ENCODE data around the gene MIB2. TPM values are rescaled to one million over a fixed set of nuclear protein-coding genes. Genes with fewer than 3 reads are reported as not detected.

MIB2 gene
- total RNA-seq, 2 donors from 2014 or later = 42.7 to 83.5 TPM

- no peak for ATAC-seq (replicated peaks)
- H3K36me3 Mint-ChIP-seq (ENCODE audit: low read depth) = peaks cover under 1% of the 10 kb centered on the region
- no peaks in the 10 kb centered on the region for H3K4me1 Mint-ChIP-seq
- no peak overlapping the region for H3K27ac Mint-ChIP-seq
- no peaks in the 10 kb centered on the region for H3K27me3 Mint-ChIP-seq
- no peaks in the 10 kb centered on the region for H3K9me3 Mint-ChIP-seq
- H3K4me3 Mint-ChIP-seq = no peak overlapping the region
These were observed 9.4 kb downstream of the MIB2 start for GRCh38 chr1:1624443-1625403.

GRCh38 chr1:1625404-1625775, 10.1 kb downstream of the MIB2 start:
- no peak overlapping the region for H3K27ac Mint-ChIP-seq
- no peaks in the 10 kb centered on the region for H3K4me1 Mint-ChIP-seq
- H3K4me3 Mint-ChIP-seq = no peak overlapping the region
- no peak for ATAC-seq (replicated peaks)
- peaks cover 7% of the 10 kb centered on the region for H3K36me3 Mint-ChIP-seq (ENCODE audit: low read depth)
- H3K27me3 Mint-ChIP-seq = no peaks in the 10 kb centered on the region
- H3K9me3 Mint-ChIP-seq = no peaks in the 10 kb centered on the region

GRCh38 chr1:1625824-1626206, 10.5 kb downstream of the MIB2 start:
- H3K27ac Mint-ChIP-seq = no peak overlapping the region

GRCh38 chr1:1626207-1627141, 11.2 kb downstream of the MIB2 start:
- no peaks in the 10 kb centered on the region for H3K27me3 Mint-ChIP-seq

More at GRCh38 chr1:1625824-1626206, 10.5 kb downstream of the MIB2 start:
- H3K36me3 Mint-ChIP-seq (ENCODE audit: low read depth) = peaks cover 9% of the 10 kb centered on the region
- H3K9me3 Mint-ChIP-seq = no peaks in the 10 kb centered on the region
- no peaks in the 10 kb centered on the region for H3K4me1 Mint-ChIP-seq
- no peaks in the 10 kb centered on the region for H3K27me3 Mint-ChIP-seq
- no peak for ATAC-seq (replicated peaks)
- no peak overlapping the region for H3K4me3 Mint-ChIP-seq

GRCh38 chr1:1627261-1627828, 12.0 kb downstream of the MIB2 start:
- Mint-ChIP-seq H3K9me3 (no peaks in the 10 kb centered on the region), H3K27ac (no peak overlapping the region), H3K36me3 (ENCODE audit: low read depth) (peaks cover 9% of the 10 kb centered on the region), H3K4me3 (no peak overlapping the region), H3K27me3 (no peaks in the 10 kb centered on the region), H3K4me1 (no peaks in the 10 kb centered on the region)
- no peak for ATAC-seq (replicated peaks)

More at GRCh38 chr1:1626207-1627141, 11.2 kb downstream of the MIB2 start:
- Mint-ChIP-seq H3K36me3 (ENCODE audit: low read depth) (peaks cover 9% of the 10 kb centered on the region), H3K9me3 (no peaks in the 10 kb centered on the region), H3K4me3 (no peak overlapping the region), H3K4me1 (no peaks in the 10 kb centered on the region), H3K27ac (no peak overlapping the region)
- ATAC-seq (replicated peaks) = no peak

- Mint-ChIP-seq H3K4me3 (peak overlapping the region; percentile 19), H3K36me3 (ENCODE audit: low read depth) (peaks cover 9% of the 10 kb centered on the region), H3K27ac (no peak overlapping the region), H3K27me3 (no peaks in the 10 kb centered on the region), H3K4me1 (no peaks in the 10 kb centered on the region), H3K9me3 (no peaks in the 10 kb centered on the region)
- ATAC-seq (replicated peaks) = no peak
These were observed 12.8 kb downstream of the MIB2 start for GRCh38 chr1:1627829-1628753.

- Mint-ChIP-seq H3K27ac (no peak overlapping the region), H3K27me3 (no peaks in the 10 kb centered on the region), H3K4me3 (peak overlapping the region; percentile 19), H3K4me1 (no peaks in the 10 kb centered on the region), H3K9me3 (no peaks in the 10 kb centered on the region), H3K36me3 (ENCODE audit: low read depth) (peaks cover 9% of the 10 kb centered on the region)
- peak; percentile 12 for ATAC-seq (replicated peaks)
These were observed 13.6 kb downstream of the MIB2 start for GRCh38 chr1:1628754-1629429.

- Mint-ChIP-seq H3K36me3 (ENCODE audit: low read depth) (peaks cover 9% of the 10 kb centered on the region), H3K4me3 (peak overlapping the region; percentile 74), H3K27me3 (no peaks in the 10 kb centered on the region), H3K4me1 (no peaks in the 10 kb centered on the region), H3K27ac (peak overlapping the region; percentile 66), H3K9me3 (no peaks in the 10 kb centered on the region)
- ATAC-seq (replicated peaks) = peak; percentile 46
These were observed 14.3 kb downstream of the MIB2 start for GRCh38 chr1:1629430-1630190.

GRCh38 chr1:1630191-1630964, 15.1 kb downstream of the MIB2 start:
- ATAC-seq (replicated peaks) = peak; percentile 85
- no peaks in the 10 kb centered on the region for H3K27me3 Mint-ChIP-seq
- peak overlapping the region; percentile 66 for H3K27ac Mint-ChIP-seq
- no peaks in the 10 kb centered on the region for H3K9me3 Mint-ChIP-seq
- H3K4me1 Mint-ChIP-seq = no peaks in the 10 kb centered on the region
- peaks cover 9% of the 10 kb centered on the region for H3K36me3 Mint-ChIP-seq (ENCODE audit: low read depth)
- peak overlapping the region; percentile 74 for H3K4me3 Mint-ChIP-seq

GRCh38 chr1:1630965-1631781, 15.9 kb downstream of the MIB2 start:
- H3K4me1 Mint-ChIP-seq = no peaks in the 10 kb centered on the region
- ATAC-seq (replicated peaks) = no peak
- H3K36me3 Mint-ChIP-seq (ENCODE audit: low read depth) = peaks cover 9% of the 10 kb centered on the region
- peak overlapping the region; percentile 62 for H3K4me3 Mint-ChIP-seq
- no peak overlapping the region for H3K27ac Mint-ChIP-seq
- no peaks in the 10 kb centered on the region for H3K27me3 Mint-ChIP-seq
- no peaks in the 10 kb centered on the region for H3K9me3 Mint-ChIP-seq

GRCh38 chr1:1631782-1632420, 16.6 kb downstream of the MIB2 start, which contains the start of gene MMP23B:
Gene MMP23B, plus strand, starts transcription at chr1:1632173. Its CDS starts 46 bp downstream, at chr1:1632219.
- Mint-ChIP-seq H3K9me3 (no peaks in the 10 kb centered on the region), H3K4me1 (no peaks in the 10 kb centered on the region), H3K4me3 (peak within 1 kb of the TSS; percentile 62), H3K27me3 (no peaks in the 10 kb centered on the region), H3K27ac (no peak within 1 kb of the TSS), H3K36me3 (ENCODE audit: low read depth) (peaks cover 9% of the 10 kb centered on the region)
- no peak for ATAC-seq (replicated peaks)
